Measurements from ENCODE around the gene BDKRB2. TPM values are rescaled to one million over a fixed set of nuclear protein-coding genes. Genes with fewer than 3 reads are reported as not detected.

The BDKRB2 gene
- total and polyA plus RNA-seq, 2 donors (not counting 1 experiment from before 2014, with no cell fraction given): not detected

- POLR2A ChIA-PET: no interaction called here
- no peak overlapping the region for H3K27ac Mint-ChIP-seq
- ATAC-seq (ENCODE audit: low read depth) (no peak), DNase-seq (no peak)
- H3K4me3 Mint-ChIP-seq: no peak overlapping the region
- H3K27me3 Mint-ChIP-seq: no peaks in the 10 kb centered on the region
- H4K20me1 ChIP-seq (ENCODE audit: control insufficient read depth, insufficient read depth, low read length, poor library complexity, severe bottlenecking): no peaks in the 10 kb centered on the region
- H3K4me1 Mint-ChIP-seq: no peaks in the 10 kb centered on the region
- no peak overlapping the region for H3K4me3 ChIP-seq (ENCODE audit: control extremely low read depth in 1 of 5, extremely low read depth in 1 of 5, insufficient read depth in 1 of 5, low read depth in 2 of 5, low read length in 4 of 5)
- H3K9ac ChIP-seq (ENCODE audit: low read length): no peak overlapping the region
- H3K9me3 ChIP-seq (ENCODE audit: control extremely low read depth in 1 of 3, control insufficient read depth in 2 of 3, insufficient read depth in 1 of 3, low read length in 2 of 3): no peaks in the 10 kb centered on the region
- TF ChIP-seq EZH2 (IDR thresholded peaks at IDR 0.05; ENCODE audit: borderline replicate concordance, insufficient read depth, low read depth, low read length, poor library complexity, severe bottlenecking) (no peak), CTCF (IDR thresholded peaks at IDR 0.05) (no peak)
- peaks cover 0 to 28% of the 10 kb centered on the region in 2 experiments for H3K36me3 ChIP-seq (replicated peaks in 1 of 2; ENCODE audit: control extremely low read depth in 1 of 2, control insufficient read depth in 1 of 2, extremely low read depth in 1 of 2, insufficient read depth in 2 of 2, low read length in 1 of 2)
- intact Hi-C loops (cut with micrococcal nuclease): no loop called here
- no peak overlapping the region for H2AFZ ChIP-seq (ENCODE audit: insufficient read depth, low read depth, low read length, poor library complexity, severe bottlenecking)
- H3K27ac ChIP-seq (ENCODE audit: low read length in 2 of 2): no peak overlapping the region
- H3K9me3 Mint-ChIP-seq (ENCODE audit: insufficient read depth): no peaks in the 10 kb centered on the region
- H3K27me3 ChIP-seq (replicated peaks in 1 of 4; ENCODE audit: control extremely low read depth in 1 of 4, control insufficient read depth in 3 of 4, insufficient read depth in 4 of 4, low read length in 3 of 4): no peaks in the 10 kb centered on the region
- CTCF ChIA-PET: interaction anchor here (1.0 kb wide), 1 partner anchor 12 kb away, joined by 4 read pairs; no protein-coding TSS in a partner anchor
- H3K79me2 ChIP-seq (ENCODE audit: control insufficient read depth, insufficient read depth, low read length): no peaks in the 10 kb centered on the region
- no peak overlapping the region for H3K4me2 ChIP-seq (replicated peaks; ENCODE audit: low read depth, low read length, poor library complexity, severe bottlenecking)
- H3K4me1 ChIP-seq (ENCODE audit: control insufficient read depth in 2 of 2, insufficient read depth in 2 of 2, low read length in 2 of 2): no peaks in the 10 kb centered on the region
- WGBS (ENCODE audit: insufficient coverage): 100% methylated on average over 5 of the region's 9 CpGs
Measured at GRCh38 chr14:96284008-96284407, 79.4 kb downstream of the BDKRB2 start.

- Histone ChIP-seq H3K4me3 (ENCODE audit: control extremely low read depth in 1 of 5, extremely low read depth in 1 of 5, insufficient read depth in 1 of 5, low read depth in 2 of 5, low read length in 4 of 5) (no peak overlapping the region), H3K79me2 (ENCODE audit: control insufficient read depth, insufficient read depth, low read length) (no peaks in the 10 kb centered on the region), H3K9me3 (ENCODE audit: control extremely low read depth in 1 of 3, control insufficient read depth in 2 of 3, insufficient read depth in 1 of 3, low read length in 2 of 3) (no peaks in the 10 kb centered on the region), H3K27me3 (replicated peaks in 1 of 4; ENCODE audit: control extremely low read depth in 1 of 4, control insufficient read depth in 3 of 4, insufficient read depth in 4 of 4, low read length in 3 of 4) (no peaks in the 10 kb centered on the region), H3K4me2 (replicated peaks; ENCODE audit: low read depth, low read length, poor library complexity, severe bottlenecking) (no peak overlapping the region), H4K20me1 (ENCODE audit: control insufficient read depth, insufficient read depth, low read length, poor library complexity, severe bottlenecking) (no peaks in the 10 kb centered on the region), H3K9ac (ENCODE audit: low read length) (no peak overlapping the region), H3K4me1 (ENCODE audit: control insufficient read depth in 2 of 2, insufficient read depth in 2 of 2, low read length in 2 of 2) (no peaks in the 10 kb centered on the region), H3K27ac (ENCODE audit: low read length in 2 of 2) (no peak overlapping the region), H3K36me3 (replicated peaks in 1 of 2; ENCODE audit: control extremely low read depth in 1 of 2, control insufficient read depth in 1 of 2, extremely low read depth in 1 of 2, insufficient read depth in 2 of 2, low read length in 1 of 2) (peaks cover 2 to 32% of the 10 kb centered on the region in 2 experiments), H2AFZ (ENCODE audit: insufficient read depth, low read depth, low read length, poor library complexity, severe bottlenecking) (no peak overlapping the region)
- WGBS (ENCODE audit: insufficient coverage): no CpG with 5 or more reads among the region's 1 CpG
- Mint-ChIP-seq H3K27ac (no peak overlapping the region), H3K9me3 (ENCODE audit: insufficient read depth) (no peaks in the 10 kb centered on the region), H3K4me3 (no peak overlapping the region), H3K27me3 (no peaks in the 10 kb centered on the region), H3K4me1 (no peaks in the 10 kb centered on the region)
- intact Hi-C loops (cut with micrococcal nuclease): no loop called here
- ATAC-seq (ENCODE audit: low read depth) (no peak), DNase-seq (no peak)
- TF ChIP-seq CTCF (IDR thresholded peaks at IDR 0.05): no peak
- TF ChIP-seq EZH2 (IDR thresholded peaks at IDR 0.05; ENCODE audit: borderline replicate concordance, insufficient read depth, low read depth, low read length, poor library complexity, severe bottlenecking): no peak
- ChIA-PET POLR2A (no interaction called here), CTCF (interaction anchor here (1.0 kb wide), 1 partner anchor 12 kb away, joined by 4 read pairs; no protein-coding TSS in a partner anchor)
Measured at GRCh38 chr14:96284430-96284829, 79.8 kb downstream of the BDKRB2 start.

Data from B cell (primary cell).